Measurements from ENCODE around the gene ZNF488.

DNA sequence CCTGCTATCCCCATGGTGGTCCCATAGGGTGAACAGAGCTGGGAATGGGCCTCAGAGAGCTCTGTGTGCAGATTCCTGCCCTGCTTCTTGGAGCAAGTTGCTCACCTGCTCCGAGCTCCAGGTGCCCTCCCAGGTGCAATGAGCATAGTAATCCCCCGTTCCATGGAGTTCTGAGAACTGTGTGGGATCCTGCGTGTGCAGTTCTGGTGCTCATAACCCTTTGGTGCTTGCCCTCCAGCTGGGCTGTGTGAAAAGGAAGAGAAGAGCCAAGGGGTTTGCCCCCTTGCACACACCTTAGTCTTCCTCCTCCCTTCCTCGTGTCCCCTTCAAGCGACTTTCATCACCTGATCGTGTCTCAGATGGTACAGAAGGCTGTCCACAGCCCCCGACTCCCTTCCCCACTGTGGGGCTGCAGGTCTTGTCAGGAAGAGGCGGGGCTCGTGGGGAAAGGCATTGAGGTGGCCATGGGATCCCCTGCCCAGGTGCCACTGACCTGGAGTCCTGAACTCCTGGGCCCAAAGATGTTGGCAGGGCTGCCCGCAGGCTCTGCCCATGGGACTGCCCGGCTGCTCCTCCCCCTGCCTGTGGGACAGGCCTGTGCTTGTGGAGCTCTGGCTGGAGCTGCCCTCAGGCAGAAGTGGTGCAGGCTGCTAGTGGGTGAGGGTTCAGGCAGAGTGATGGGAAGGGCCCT is 21.9 kb upstream of the ZNF488 start:
- TF ChIP-seq POLR2A (IDR thresholded peaks at IDR 0.05; ENCODE audit: low read length) (no peak), MAFK (IDR thresholded peaks at IDR 0.05; ENCODE audit: partially characterized antibody) (no peak), CHD2 (IDR thresholded peaks at IDR 0.05; ENCODE audit: low read length, partially characterized antibody) (no peak), EP300 (IDR thresholded peaks at IDR 0.05) (no peak), KDM1A (IDR thresholded peaks at IDR 0.05; ENCODE audit: low read depth) (no peak), MYC (IDR thresholded peaks at IDR 0.05; ENCODE audit: borderline replicate concordance, low read length) (no peak)
- TF ChIP-seq, protein P1, sequence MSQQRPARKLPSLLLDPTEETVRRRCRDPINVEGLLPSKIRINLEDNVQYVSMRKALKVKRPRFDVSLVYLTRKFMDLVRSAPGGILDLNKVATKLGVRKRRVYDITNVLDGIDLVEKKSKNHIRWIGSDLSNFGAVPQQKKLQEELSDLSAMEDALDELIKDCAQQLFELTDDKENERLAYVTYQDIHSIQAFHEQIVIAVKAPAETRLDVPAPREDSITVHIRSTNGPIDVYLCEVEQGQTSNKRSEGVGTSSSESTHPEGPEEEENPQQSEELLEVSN (IDR thresholded peaks at IDR 0.05; ENCODE audit: borderline replicate concordance, low read depth): no peak
- TF ChIP-seq, protein P2, sequence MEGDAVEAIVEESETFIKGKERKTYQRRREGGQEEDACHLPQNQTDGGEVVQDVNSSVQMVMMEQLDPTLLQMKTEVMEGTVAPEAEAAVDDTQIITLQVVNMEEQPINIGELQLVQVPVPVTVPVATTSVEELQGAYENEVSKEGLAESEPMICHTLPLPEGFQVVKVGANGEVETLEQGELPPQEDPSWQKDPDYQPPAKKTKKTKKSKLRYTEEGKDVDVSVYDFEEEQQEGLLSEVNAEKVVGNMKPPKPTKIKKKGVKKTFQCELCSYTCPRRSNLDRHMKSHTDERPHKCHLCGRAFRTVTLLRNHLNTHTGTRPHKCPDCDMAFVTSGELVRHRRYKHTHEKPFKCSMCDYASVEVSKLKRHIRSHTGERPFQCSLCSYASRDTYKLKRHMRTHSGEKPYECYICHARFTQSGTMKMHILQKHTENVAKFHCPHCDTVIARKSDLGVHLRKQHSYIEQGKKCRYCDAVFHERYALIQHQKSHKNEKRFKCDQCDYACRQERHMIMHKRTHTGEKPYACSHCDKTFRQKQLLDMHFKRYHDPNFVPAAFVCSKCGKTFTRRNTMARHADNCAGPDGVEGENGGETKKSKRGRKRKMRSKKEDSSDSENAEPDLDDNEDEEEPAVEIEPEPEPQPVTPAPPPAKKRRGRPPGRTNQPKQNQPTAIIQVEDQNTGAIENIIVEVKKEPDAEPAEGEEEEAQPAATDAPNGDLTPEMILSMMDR (IDR thresholded peaks at IDR 0.05): no peak

Data from A549 (cell line).